Panc1 (cell line): Measurements from ENCODE around the gene LDHD. TPM values are rescaled to one million over a fixed set of nuclear protein-coding genes. Genes with fewer than 3 reads are reported as not detected.

Source experiments
- ATAC-seq: fragments of 200-7000 bp; cut with Tn5 transposase; 2 replicates; pipeline ENCODE4 v1.9.1; 2020; ENCODE audit warnings: mild to moderate bottlenecking, moderate library complexity
- BruUV-seq: library from RNA; stranded (reverse); fragments of 400-500 nt; replicated peaks from 2 replicates; lab custom pipeline; 2021; lab: Mats Ljungman, UMichigan
- CTCF ChIA-PET: fragments of 300-600 bp; sonication (Branson Sonifier 250); formaldehyde crosslinking; loops from one replicate; lab custom pipeline; 2022; ENCODE audit warnings: antibody characterized with exemption; lab: Charles Lee
- POLR2A ChIA-PET: fragments of 300-600 bp; sonication (Branson Sonifier 250); formaldehyde crosslinking; loops from one replicate; lab custom pipeline; 2022; ENCODE audit warnings: antibody characterized with exemption; lab: Charles Lee
- DNase-seq: peaks from one replicate; pipeline ENCODE4 v3.0.0-alpha.2; 2010; ENCODE audit warnings: low read depth, low spot score
- H3K27ac ChIP-seq: 2 replicates; pipeline ENCODE4 v1.5.1; 2011; ENCODE audit warnings: mild to moderate bottlenecking, low read length, inconsistent platforms
- H3K27me3 ChIP-seq: fragments of 200-500 bp; sonication (Bioruptor generic); 2 replicates; pipeline ENCODE4 v1.6.0; 2014; ENCODE audit warnings: low read length, inconsistent platforms; ENCODE audit not compliant: control insufficient read depth, insufficient read depth
- H3K36me3 ChIP-seq: fragments of 200-500 bp; sonication (Bioruptor generic); 2 replicates; pipeline ENCODE4 v1.5.1; 2014; ENCODE audit warnings: inconsistent platforms, mild to moderate bottlenecking, low read length, moderate library complexity; ENCODE audit not compliant: control insufficient read depth, insufficient read depth
- H3K4me1 ChIP-seq: 2 replicates; pipeline ENCODE4 v1.5.1; 2011; ENCODE audit warnings: inconsistent platforms, mild to moderate bottlenecking, low read length, moderate library complexity; ENCODE audit not compliant: control insufficient read depth, insufficient read depth
- H3K4me3 ChIP-seq, 2 experiments: 2 replicates each; pipeline ENCODE4 v1.5.1; 2011 to 2012; ENCODE audit warnings: low read depth in 2 of 2, low read length in 2 of 2, mild to moderate bottlenecking in 2 of 2, inconsistent platforms in 1 of 2, moderate library complexity in 1 of 2
- H3K9me3 ChIP-seq: fragments of 200-500 bp; sonication (Bioruptor generic); 2 replicates; pipeline ENCODE4 v1.5.1; 2014; ENCODE audit warnings: low read depth, mild to moderate bottlenecking, inconsistent platforms, low read length, moderate library complexity; ENCODE audit not compliant: control insufficient read depth, insufficient read depth
- CTCF ChIP-seq: fragments of 450-650 bp; IDR thresholded peaks from 2 replicates; pipeline ENCODE4 v1.5.1; 2017; ENCODE audit warnings: mild to moderate bottlenecking
- POLR2AphosphoS5 ChIP-seq: IDR thresholded peaks from 2 replicates; pipeline ENCODE4 v1.6.1; 2012; ENCODE audit warnings: mild to moderate bottlenecking, low read depth, low read length, moderate library complexity
- REST ChIP-seq, 2 experiments: IDR thresholded peaks; 2 replicates each; pipeline ENCODE4 v1.6.1; 2011 to 2012; ENCODE audit warnings: low read depth in 2 of 2, control low read depth in 1 of 2, low read length in 1 of 2, mild to moderate bottlenecking in 1 of 2, moderate library complexity in 1 of 2; ENCODE audit not compliant: insufficient read depth in 1 of 2
- SIN3A ChIP-seq: IDR thresholded peaks from 2 replicates; pipeline ENCODE4 v1.6.1; 2012; ENCODE audit warnings: low read depth, mild to moderate bottlenecking, low read length, moderate library complexity, borderline replicate concordance; ENCODE audit not compliant: insufficient read depth
- TCF7L2 ChIP-seq: IDR thresholded peaks from 2 replicates; pipeline ENCODE4 v1.6.1; 2011; ENCODE audit warnings: mild to moderate bottlenecking, low read depth, low read length, inconsistent platforms
- in situ Hi-C: cut with HindIII; loops from 2 replicates; pipeline ENCODE4 v1.10.0; 2016; ENCODE audit warnings: low sequenced_read_pairs, low pct_unique_long_range_greater_than_20kb
- intact Hi-C: fragments of 100-400 bp; cut with micrococcal nuclease; formaldehyde crosslinking; loops from one replicate; pipeline ENCODE4 v1.10.0; 2022; ENCODE audit not compliant: unreplicated experiment
- total RNA-seq: library from RNA; stranded (reverse); gene quantifications from one replicate; pipeline ENCODE4 v1.2.1, GENCODE V29; 2021; ENCODE audit not compliant: unreplicated experiment

Gene LDHD
- total RNA-seq, 1 experiment from 2014 or later, result 3.1 TPM

DNA sequence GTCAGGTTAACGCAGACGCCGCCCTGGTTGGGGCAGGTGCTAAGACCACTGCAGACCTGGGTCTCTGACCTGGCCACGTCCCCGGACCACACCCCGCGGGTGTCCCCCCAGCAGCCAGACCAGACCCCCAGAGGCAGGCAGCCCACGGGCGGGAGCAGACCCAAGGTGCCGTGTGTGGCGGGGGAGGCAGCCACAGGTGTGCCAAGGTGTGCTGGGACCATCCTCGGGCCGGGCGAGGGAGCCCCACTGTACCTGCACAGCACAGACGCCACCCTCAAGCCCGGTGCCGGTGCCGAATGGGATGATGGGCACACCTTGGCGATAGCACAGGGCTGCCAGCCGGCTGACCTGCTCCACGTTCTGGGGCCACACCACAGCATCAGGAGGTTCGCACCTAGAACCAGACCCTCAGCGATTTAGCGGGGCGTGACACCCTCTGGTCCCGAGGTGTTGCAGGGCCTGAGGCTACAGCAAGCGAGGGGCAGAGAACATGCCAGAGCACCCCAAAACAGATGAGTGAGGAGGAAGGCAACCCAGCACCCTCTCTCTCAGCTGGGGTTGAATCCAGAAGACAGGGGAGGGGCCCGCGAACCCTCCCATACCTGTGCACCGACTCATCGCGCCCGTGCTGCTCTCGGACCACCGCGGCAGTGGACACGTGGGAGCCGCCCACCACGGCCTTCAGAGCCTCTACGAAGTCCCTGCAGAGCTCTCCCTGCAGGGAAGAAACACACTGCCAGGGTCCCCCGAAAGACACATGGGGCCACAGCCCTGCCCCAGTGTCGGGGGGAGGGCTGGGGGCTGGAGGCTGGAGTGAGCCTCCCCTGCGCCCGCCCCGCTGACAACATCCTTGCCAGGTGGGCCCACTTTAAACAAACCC, 1.4 kb downstream of the LDHD start:
- no peaks in the 10 kb centered on the region for H3K36me3 ChIP-seq
- no peak overlapping the region for H3K4me3 ChIP-seq

More for the DNA sequence above, 1.4 kb downstream of the LDHD start:
- ChIA-PET CTCF (no interaction called here), POLR2A (no interaction called here)
- Histone ChIP-seq H3K4me1 (peaks cover 21% of the 10 kb centered on the region), H3K9me3 (no peaks in the 10 kb centered on the region), H3K27me3 (no peaks in the 10 kb centered on the region), H3K27ac (no peak overlapping the region)
- ATAC-seq, result no peak
- in situ Hi-C loops, result no loop called here
- no peak for DNase-seq
- no TSS peak for BruUV-seq
- no peak for TF ChIP-seq SIN3A
- TF ChIP-seq POLR2AphosphoS5, result no peak
- TF ChIP-seq REST (IDR thresholded peaks at IDR 0.05; ENCODE audit: insufficient read depth in 1 of 2, low read depth in 2 of 2, low read length in 1 of 2), result no peak
- no peak for TF ChIP-seq CTCF
- no peak for TF ChIP-seq TCF7L2
- intact Hi-C loops, result loop anchor here (10.0 kb wide), 1 partner anchor 300 kb away; no protein-coding TSS in a partner anchor
